LNCAP (cell line): ENCODE measurements around the gene TMEM222.

Experiments
- TF ChIP-seq, protein P1 (sequence below): fragments of 450-650 bp; IDR thresholded peaks from 2 replicates; pipeline ENCODE4 v1.5.1; 2017; ENCODE audit warnings: mild to moderate bottlenecking

Gene TMEM222

GRCh38 chr1:27374362-27375086 lies 52.6 kb downstream of the TMEM222 start, which contains the start of gene FCN3:
Gene FCN3 (minus strand): TSS chr1:27374824. CDS start chr1:27374818, 6 bp downstream.
- TF ChIP-seq, protein P1, sequence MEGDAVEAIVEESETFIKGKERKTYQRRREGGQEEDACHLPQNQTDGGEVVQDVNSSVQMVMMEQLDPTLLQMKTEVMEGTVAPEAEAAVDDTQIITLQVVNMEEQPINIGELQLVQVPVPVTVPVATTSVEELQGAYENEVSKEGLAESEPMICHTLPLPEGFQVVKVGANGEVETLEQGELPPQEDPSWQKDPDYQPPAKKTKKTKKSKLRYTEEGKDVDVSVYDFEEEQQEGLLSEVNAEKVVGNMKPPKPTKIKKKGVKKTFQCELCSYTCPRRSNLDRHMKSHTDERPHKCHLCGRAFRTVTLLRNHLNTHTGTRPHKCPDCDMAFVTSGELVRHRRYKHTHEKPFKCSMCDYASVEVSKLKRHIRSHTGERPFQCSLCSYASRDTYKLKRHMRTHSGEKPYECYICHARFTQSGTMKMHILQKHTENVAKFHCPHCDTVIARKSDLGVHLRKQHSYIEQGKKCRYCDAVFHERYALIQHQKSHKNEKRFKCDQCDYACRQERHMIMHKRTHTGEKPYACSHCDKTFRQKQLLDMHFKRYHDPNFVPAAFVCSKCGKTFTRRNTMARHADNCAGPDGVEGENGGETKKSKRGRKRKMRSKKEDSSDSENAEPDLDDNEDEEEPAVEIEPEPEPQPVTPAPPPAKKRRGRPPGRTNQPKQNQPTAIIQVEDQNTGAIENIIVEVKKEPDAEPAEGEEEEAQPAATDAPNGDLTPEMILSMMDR: no peak

GRCh38 chr1:27377760-27378495 lies 56.0 kb downstream of the TMEM222 start:
- TF ChIP-seq, protein P1: no peak

DNA sequence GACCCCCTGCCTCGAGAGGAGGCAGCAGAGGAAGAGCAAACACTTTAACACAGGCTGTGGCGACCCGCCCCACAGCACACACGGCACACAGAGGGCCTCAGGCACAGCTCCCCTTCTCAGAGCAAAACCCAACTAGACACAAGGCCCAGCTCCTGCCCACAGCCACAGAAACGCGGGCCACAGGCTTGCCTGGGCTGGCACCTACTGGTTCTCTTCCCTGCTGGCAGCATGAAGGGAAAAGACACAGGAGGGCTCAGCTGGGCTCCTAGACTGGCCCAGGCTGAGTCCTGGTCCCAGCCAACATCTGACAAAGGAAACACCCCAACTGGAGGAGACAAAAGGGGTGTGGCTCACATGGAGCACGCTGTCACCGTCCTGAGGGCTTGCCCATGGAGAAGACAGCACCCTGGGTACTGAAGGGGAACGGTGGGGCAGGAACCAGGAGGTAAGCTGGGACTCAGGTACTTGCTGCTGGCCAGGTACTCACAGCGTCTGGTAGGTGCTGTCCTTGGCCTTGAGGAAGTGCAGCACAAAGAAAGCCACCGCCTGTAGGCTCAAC lies 57.7 kb downstream of the TMEM222 start:
- TF ChIP-seq, protein P1: no peak

GRCh38 chr1:27380224-27380623 lies 58.3 kb downstream of the TMEM222 start:
- TF ChIP-seq, protein P1: no peak

DNA sequence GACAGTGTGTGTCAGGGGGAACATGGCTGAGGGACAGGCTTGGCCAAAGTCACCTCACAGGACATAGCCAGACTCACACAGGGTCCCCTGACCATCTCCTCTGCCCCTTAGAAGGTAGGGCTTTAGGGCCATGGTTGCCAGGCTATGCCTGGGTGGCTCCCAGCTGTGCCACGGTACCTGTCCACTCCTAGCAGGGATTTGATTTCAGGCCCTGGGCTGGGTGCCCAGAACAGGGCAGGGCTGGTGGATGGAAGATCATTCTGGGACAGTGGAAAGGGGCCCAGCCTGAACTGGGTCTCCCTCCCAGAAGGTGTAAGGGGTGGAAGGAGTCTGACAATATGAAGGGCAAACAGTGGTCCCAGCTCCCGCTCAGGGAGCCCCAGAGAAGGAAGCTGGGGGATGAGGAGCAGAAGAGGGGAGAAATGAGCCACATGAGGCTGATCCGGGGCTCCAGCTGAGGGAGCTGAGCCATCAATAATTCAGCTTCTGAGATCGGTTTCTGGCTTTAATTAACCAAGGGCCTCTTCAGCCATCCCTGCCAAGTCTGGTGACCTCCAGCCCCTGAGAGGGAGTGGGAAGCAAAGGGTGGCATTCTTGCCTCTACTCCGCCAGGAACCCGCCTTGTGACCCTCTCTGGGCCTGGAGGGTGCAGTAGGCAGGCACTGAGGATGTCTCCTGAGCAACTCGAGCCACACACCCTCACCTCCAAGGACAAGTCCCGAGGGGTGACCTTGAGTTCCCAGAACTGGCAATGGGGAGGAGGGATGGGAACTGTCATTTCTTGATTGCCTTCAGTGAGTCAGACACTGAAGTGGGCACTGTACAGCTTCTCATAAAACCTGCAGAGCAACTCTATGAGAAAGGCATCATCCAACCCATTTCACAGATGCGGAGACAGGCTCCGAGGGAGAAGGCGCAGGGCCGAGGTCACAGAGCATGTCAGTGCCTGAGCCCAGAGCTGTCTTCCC lies 59.1 kb downstream of the TMEM222 start:
- TF ChIP-seq, protein P1: no peak

DNA sequence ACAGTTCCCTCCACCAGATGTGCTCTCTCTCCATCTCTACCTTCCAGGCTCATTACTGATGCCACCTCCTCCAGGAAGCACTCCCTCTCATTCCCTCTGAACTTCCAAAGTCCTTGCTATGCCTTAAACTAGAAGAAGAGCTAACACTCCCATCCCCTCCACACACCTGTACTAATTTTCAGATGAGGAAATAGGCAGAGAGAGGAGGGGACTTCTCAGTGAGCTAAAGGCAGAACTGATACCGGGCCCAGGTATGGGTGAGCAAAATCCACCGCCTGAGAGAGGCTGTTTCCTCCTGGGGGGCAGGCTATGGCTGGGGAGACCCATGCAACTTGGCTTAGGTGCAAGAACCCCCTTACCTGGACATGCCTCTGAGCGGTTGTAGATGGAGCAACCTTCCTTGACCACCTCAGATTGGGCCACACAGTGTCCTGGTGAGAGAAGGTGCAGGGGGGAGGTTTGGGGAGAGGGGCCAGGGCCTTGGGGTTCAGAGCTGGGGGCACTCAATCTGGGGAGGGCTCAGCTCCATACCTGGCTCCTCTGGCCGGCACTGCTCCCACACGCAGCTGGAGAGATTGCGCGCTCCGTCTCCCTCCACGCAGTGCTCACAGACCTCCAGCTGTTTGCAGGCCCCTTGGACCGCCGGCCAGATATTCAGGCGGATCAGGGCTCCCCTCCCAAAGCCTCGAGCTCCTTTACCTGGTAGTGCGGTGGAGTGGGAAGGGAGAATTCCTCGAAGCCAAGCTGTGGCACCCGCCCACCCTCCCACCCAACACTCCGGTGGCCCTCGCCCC lies 60.2 kb downstream of the TMEM222 start:
- TF ChIP-seq, protein P1: no peak
